SIG-M5 treated with dmso at 0.1 percent for 504 hours (cell line): ENCODE data around the gene RND2.
"Not testable (repeated sequence)": the region's sequence is repeated elsewhere in the genome, so short reads cannot be mapped to it uniquely, and the experiment has no call there.

Source experiments
- DNase-seq: peaks from one replicate; lab custom pipeline; 2025; ENCODE audit not compliant: unreplicated experiment; lab: John Stamatoyannopoulos, UW

The RND2 gene

DNA sequence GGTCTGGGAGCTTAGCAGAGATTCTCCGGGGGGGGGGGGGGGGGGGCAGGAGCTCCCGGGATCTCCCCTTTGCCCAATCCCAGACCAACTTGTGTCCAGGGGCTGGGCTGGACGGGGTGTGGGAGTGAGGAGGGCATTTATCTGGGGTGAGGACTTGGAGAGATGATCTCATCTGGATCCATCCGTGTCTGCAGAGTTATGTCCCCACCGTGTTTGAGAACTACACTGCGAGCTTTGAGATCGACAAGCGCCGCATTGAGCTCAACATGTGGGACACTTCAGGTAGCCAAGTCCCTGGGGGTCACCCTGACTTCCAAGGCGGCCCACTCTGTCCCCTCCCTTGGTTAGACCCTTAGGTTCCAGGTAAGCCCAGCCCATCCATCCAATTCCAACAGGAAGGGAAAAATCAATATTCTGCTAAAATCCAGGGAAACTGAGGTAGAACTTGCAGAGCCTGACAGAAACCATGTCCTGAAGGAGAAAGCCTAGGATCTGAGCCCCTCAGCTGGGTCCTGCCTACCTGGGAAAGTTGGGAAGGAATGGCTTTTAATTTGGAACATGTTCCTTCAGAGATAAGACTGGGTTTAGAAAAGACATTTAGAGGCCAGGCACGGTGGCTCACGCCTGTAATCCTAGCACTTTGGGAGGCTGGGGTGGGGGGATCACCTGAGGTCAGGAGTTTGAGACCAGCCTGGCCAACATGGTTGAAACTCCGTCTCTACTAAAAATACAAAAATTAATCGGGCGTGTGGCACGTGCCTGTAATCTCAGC lies 921 bp downstream of the RND2 start:
- no peak for DNase-seq

DNA sequence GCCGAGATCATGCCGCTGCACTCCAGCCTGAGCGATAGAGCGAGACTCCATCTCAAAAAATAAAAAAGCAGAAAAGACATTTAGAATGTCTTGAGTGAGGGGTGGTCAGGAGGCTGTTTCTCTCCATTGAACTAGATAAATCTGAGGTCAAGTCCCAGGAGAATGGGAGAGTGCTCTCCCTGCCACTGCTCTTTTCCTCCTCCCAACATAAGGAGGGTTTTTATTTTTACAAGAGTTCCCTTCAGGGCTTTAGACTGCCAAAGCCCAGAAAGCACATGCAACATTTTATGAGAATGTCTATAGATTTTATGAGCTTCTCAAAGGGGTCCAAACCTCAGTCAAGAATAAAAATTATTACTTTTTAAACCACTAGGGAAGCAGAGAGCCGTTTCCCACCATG lies 1.6 kb downstream of the RND2 start:
- no peak for DNase-seq

DNA sequence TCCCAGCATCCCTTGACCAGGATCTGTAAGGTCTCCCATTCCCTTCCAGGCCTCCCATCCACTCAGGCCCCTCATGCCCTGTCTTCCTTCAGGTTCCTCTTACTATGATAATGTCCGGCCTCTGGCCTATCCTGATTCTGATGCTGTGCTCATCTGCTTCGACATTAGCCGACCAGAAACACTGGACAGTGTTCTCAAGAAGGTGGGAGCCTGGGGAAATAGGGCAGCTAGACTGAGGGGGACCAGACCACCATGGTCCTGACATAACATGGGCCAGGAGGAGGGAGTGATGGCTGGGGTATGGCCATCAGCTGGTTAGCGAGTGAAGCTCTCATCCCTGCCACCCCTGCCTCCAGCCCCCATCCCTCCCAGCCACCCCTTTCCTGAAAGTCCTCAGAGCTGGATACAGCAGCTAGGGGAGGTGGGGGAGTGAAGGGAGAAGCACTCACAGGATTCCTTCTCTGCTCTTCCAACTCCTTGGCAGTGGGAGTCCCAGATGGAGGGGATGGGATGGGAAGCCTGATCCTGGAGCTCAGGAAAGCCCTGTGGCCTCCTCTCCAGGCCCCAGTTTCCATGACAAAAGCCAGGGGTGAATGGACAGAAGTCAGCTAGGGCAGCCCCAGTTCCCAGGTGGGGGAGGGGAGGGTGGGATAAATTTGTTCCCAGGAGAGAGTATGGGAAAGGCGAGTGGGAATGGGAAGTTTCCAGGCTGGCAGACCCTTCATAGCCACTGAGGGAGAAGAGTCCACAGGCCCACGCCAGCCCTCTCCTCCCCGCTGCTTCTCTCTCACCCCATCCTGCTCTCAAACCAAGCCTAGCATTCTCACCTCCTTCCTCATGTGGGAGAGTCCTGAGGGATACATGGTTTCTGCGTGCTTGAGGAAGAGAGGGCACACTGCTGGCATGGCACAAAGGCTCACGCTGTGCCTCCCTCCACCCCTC lies 2.3 kb downstream of the RND2 start:
- no peak for DNase-seq

DNA sequence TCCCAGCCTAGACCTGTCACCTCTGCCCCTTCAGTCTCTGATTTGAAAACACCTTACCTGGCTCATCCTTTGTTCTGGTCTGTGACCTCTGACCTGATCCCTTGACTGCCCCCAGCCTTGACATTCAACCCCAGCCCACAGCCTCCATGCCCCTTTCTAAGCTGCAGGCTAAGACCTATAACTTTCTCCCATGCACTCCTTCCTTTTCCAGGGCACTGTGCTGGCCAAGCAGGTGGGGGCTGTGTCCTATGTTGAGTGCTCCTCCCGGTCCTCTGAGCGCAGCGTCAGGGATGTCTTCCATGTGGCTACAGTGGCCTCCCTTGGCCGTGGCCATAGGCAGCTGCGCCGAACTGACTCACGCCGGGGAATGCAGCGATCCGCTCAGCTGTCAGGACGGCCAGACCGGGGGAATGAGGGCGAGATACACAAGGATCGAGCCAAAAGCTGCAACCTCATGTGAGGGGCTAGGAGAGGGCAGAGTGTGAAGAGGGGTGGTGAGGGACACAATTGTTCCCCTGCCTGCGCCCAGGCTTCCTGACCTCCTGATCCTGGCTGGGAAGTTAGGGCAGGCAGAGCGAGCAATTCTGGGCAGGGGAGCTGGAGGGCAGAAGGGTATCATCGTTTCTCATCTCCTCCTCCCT lies 3.3 kb downstream of the RND2 start:
- no peak for DNase-seq

DNA sequence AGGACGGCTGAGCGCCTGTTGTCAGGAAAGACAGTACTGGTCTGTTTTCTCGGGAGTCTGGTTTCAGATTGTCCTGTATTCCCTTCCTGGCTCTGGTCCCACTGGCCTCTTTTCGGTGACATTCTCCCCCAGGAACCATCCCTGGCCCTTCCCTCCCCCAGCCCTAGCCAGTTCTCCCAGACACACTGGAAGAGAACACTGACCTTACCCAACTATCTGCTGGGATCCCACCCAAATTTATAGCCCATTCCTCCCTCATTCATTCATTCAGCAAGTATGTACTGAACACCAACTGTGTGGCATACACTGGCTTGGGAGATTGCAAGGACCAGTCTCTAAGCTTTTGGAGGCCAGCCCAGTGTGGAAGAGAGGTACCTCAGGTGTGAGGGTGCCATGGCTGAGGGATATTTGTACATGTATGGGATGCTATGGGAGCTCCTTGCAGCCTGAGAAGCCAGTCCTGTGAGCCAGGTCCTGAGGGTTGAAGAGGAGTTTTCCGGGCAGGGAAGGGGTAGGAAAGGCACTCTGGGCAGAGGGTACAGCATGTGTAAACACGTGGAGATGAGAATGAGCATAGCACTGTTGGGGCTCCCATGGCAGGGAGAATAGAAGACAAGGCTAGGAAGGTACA lies 5.2 kb downstream of the RND2 start:
- no peak for DNase-seq

DNA sequence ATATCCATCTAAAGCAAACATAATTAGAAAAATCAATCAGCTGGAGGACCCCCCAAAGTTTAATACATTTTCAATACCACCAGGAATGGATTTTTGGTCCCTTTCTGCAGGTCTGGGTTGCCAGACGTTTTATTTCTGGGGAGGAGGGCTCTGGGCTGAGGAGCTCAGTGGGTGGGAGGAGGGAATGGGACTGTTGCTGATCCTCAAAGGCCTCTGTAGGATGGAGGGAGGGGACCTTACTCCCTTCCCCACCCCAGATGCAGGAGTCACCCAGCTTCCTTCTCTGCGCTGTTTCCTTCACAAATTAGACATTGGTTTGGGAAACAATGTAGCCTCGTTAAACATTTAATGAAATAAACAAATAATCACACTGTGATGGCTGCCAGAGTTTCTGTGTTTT lies 6.6 kb downstream of the RND2 start:
- no peak for DNase-seq

DNA sequence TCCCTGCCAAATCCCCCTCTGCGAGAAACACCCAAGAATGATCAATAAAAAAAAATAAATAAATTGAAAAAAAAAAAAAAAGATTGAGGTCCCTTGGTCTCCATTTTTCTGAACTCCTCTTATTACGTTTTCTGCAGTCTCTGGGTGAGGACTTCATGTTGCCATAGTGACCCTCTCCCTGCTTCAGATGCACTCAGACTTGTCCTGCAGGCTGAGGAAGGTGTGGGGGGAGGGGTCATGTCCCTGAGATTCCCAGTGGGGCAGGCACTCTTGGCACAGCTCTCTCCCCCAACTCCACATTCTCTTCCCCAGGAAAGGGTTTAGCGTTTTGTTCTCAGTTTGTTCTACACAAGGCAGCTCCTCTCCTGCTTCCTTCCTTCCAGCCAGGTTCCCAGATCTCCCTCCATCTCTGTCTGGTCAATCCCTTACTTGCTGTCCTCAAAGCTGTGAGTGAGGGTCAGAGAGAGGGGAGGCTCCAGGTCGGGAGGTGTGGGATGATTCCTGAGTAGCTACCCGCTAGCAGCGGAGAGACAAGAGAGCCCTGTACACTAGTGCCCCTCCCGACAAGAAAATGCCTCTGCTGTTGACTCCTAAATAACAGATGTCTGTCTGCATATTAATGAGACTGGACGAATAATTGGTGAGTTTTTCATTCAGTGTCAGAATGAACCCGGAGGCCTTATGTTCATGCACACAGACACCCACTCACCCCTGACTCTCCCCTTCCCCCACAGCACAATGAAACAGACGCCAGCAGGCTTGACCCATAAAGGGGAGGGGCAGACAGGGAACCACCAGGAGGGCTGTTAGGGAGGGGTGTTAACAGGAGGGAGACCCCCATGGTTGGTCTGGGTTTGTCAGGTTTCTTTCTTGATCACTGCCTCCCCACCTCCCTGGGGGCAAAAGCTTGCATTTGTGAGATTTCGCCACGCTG lies 9.2 kb downstream of the RND2 start:
- no peak for DNase-seq

DNA sequence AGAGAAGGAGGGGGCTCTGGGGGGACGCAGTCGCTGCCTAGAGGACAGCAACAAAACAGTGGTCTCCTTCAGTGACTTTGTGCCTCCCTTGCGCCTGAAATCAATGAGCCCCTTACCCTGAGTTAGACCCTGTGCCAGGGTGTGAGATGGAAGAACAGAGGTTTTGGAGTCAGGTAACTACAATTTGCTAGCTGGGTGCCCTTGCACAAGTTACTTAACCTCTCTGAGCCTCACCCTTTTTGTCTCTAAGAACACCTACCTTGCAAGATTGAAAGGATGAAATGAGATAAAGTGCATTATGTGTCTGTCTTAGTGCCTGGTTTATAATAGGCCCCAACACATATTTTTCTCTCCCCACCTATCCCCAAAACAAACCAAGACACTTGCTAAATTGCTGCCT lies 9.9 kb downstream of the RND2 start:
- no peak for DNase-seq

DNA sequence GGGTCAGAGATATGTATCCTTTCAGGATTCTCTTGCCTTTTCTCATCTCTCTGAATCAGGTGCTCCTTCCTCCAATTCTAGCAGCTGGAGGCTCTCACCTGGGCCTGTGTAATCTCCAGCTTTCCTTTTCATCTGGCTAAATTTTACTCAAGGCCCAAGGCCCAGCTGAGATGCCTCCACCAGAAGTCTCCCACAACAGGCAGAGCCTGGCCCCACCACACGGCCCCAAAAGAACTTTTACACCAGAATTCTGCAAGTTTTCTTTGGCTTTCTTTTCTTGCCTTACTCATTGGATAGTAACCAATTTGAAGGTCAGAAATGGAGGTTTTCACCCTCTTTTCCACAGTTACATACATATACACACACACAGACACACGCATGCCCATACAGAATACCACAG lies 14.6 kb downstream of the RND2 start:
- no peak for DNase-seq

DNA sequence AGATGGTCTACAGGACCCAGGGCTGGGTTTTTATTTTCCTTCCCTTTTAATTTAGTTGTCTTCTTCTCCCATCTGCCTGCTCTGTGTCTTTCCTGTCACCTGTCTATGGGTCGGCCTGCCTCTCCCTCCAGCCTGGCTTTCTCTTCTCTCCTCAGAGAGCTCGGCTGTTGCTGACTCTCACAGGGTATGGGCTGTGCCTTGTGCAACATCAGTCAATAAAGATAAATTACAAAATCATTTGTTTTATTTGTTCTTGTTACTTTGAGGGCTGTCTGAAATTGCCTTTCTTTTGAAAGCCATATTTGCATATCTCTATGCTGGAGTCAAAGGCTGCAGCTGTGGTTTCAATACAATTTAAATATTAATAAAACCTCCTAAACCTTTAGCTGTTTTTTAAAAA lies 15.6 kb downstream of the RND2 start:
- no peak for DNase-seq

DNA sequence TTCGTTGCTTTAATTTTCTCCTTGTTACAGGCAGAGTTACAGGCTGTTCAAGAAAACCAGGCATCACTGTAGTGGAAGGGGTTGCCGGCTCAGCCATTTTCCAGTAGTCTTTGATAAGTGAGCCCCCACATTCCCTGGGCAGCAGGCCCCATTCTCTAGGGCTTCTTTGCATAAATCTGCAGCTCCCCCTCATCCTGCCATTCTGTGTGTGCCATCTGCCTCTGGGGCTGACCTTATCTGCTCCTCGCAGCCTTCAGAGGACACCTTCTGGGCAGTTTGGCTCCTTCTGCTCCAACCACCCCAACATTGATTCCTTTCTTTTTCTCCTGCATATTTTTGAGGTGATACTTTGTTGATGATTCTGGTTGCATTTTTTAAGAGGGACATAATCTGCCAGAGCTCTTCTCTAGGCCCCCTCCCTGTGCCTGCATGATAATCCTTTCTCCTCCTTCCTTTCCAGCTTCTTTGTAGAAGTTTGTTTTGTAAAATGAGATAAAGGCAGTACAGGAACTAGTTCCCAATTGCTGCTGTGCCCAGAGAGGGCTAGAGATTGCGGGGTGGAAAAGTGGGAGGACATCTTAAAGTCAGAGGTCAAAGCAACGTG lies 17.1 kb downstream of the RND2 start:
- DNase-seq: no peak

DNA sequence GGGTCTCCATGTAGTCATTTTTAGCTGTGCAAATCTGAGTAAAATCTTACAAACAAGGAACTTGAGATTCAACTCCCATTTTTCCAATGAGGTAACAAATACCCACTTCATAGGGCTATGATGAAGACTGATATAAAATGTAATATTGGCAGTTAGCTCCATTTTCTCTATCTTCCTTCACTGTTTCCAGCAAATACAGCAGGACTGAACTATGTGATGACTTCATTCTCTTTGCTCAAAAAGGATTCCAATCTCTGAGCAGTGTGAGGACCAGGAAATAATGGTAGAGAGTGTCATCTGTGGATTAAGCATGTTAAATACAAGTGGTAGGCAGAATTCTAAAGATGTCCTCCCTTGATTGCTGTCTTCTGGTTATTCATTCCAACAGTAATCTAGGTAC lies 18.3 kb downstream of the RND2 start:
- DNase-seq: no peak

DNA sequence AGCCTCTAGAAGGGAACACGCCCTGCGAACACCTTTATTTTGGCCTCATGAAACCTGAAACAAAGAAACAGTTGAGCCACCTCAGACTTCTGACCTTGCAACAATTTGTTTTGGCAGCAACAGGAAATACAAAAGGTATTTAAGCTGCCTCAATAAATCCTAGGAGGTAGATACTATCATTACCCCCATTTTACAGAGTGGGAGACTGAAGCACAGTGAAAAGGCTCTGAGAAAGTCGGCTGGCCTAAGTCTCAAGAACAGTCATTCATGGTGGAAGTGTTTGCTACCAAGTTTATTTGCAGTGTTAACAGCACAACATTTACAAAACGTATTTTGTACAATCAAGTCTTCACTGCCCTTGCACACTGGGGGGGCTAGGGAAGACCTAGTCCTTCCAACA lies 19.0 kb downstream of the RND2 start:
- DNase-seq: no peak

DNA sequence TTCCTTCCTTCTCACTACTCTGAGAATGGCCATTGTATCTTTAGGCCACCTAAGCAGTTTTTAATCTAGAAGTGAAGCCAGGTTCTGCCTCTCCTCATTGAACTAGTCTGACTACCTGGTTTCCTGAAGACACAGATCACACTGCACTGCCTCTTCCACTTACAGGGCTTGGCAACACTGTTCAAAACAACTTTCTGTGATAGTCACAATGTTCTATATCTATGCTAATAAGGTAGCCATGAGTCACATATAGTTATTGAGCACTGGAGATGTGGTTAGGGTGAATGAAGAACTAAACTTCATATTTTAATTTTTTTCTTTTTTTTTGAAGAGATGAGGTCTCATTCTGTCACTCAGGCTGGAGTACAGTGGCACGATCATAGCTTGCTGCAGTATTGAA lies 26.9 kb downstream of the RND2 start:
- DNase-seq: no peak

DNA sequence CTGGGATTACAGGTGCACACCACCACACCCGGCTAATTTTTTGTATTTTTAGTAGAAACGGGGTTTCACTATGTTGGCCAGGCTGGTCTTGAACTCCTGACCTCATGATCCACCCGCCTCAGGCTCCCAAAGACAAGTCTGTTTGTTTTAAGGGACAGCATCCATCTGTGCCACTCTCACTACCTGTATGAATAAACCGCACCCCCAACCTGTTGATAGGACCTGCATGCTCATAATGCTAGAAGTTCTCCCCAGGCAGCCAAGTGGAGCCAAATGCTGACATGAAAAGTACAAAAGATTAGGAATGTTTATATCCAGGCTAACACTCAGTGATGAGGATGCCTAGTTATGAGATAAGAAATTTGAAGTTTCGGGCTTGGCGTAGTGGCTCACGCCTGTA lies 28.0 kb downstream of the RND2 start:
- not testable (repeated sequence) for DNase-seq

DNA sequence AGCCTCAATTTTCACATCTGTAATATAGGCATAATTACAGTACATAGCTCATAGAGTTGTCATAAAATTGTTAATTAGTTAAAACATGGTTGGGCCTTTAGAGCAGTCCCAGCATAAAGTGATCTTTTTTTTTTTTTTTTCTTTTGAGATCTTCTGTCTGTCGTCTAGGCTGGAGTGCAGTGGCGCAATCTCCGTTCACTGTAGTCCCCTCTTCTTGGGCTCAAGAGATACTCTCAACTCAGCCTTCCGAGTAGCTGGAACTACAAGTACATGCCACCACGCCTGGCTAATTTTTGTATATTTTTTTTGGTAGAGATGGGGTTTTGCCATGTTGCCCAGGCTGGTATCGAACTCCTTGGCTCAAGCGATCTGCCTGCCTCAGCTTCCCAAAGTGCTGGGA lies 31.0 kb downstream of the RND2 start:
- DNase-seq: no peak

DNA sequence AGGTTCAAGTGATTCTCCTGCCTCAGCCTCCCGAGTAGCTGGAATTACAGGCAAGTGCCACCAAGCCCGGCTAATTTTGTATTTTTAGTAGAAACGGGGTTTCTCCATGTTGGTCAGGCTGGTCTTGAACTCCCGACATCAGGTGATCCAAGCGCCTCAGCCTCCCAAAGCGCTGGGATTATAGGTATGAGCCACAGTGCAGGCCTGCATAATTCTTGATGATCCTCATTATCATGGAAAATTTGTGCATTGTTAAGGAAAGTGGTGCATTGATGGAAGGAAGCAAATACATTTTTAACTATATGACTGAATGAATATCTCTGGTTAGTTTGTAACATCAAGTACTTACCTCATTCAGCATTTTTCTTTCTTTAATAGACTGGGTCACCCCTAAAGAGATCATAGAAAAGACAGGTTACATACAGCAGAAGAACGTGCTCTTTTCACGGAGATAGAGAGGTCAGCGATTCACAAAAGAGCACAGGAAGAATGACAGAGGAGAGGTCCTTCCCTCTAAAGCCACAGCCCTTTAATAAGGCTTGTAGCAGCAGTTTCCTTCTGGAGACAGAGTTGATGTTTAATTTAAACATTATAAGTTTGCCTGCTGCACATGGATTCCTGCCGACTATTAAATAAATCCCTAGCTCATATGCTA lies 38.1 kb downstream of the RND2 start:
- no peak for DNase-seq

DNA sequence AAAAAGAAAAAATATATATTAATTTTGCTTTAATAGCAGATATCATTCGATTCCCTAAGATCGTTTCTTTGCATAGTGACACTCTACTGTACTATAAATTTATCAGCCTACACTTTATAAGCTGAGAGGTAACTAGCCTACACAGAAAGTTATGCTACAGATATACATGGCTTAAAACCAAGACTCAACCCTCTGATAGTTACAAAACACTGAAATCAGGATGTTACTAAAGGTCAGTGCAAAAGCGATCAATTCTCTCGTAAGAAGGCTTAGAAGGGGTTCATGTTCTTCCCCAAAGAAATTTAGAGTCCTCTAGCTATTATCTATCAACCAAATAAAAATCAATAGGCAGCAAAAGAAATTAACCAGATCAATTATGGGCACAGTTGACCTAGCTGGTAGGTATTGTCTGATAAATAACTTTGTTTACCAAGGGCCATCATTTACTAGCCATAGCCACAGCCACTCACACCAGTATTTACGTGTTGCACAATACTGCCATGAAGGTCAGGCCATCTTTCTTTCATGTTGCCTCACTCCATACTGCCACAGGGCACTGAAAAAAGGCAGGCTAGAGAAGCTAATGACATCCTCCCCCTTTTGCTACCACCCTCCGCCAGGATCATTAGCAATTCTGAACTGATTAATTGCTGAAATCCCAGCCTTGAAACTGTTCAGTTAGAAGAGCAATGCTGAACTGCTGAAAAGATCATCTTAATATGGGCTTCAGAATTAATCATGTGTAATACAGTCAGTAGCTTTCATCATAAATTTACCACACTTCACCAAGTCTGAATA lies 43.7 kb downstream of the RND2 start:
- no peak for DNase-seq
